Measurements from ENCODE around the gene R3HDM2.

R3HDM2 gene

DNA sequence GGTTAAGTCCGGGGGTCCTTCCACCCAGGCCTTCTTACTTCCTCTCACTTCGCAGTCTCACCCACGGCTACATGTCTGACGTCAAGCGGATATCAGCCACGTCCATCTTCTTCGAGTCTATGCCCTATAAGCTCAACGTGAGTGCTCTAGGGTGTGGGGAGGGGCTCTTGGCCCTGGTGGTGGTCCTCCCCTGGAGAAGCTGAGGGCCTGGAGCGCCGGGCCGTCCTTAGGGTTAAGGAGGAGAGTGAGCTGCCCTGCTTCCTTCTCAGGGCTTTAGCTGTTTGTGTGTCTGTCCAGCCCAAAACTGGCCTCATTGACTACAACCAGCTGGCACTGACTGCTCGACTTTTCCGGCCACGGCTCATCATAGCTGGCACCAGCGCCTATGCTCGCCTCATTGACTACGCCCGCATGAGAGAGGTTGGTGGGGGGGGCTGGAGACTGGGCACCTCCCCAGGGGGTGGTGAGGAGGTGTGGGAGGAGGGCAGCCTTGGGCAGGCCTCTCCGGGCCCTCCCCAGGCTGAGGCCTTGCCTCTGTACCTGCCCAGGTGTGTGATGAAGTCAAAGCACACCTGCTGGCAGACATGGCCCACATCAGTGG is 198.6 kb downstream of the R3HDM2 start:
- Histone ChIP-seq H3K9ac (ENCODE audit: low read depth in 1 of 2, low read length in 2 of 2) (no peak overlapping the region), H3K4me1 (ENCODE audit: control insufficient read depth in 1 of 2, insufficient read depth in 2 of 2, low read length in 2 of 2) (peaks cover 21 to 22% of the 10 kb centered on the region in 2 donors), H3K36me3 (ENCODE audit: control insufficient read depth in 1 of 2, insufficient read depth in 2 of 2, low read length in 2 of 2) (peaks cover 20 to 32% of the 10 kb centered on the region in 2 donors), H3K27me3 (ENCODE audit: control insufficient read depth in 1 of 2, insufficient read depth in 2 of 2, low read length in 2 of 2) (peaks cover 13 to 25% of the 10 kb centered on the region in 2 donors), H3K9me3 (ENCODE audit: control insufficient read depth in 1 of 2, low read length in 2 of 2) (no peaks in the 10 kb centered on the region), H3K27ac (ENCODE audit: low read depth, low read length) (no peak overlapping the region), H3K4me3 (ENCODE audit: low read depth in 1 of 2, low read length in 2 of 2) (no peak overlapping the region)

DNA sequence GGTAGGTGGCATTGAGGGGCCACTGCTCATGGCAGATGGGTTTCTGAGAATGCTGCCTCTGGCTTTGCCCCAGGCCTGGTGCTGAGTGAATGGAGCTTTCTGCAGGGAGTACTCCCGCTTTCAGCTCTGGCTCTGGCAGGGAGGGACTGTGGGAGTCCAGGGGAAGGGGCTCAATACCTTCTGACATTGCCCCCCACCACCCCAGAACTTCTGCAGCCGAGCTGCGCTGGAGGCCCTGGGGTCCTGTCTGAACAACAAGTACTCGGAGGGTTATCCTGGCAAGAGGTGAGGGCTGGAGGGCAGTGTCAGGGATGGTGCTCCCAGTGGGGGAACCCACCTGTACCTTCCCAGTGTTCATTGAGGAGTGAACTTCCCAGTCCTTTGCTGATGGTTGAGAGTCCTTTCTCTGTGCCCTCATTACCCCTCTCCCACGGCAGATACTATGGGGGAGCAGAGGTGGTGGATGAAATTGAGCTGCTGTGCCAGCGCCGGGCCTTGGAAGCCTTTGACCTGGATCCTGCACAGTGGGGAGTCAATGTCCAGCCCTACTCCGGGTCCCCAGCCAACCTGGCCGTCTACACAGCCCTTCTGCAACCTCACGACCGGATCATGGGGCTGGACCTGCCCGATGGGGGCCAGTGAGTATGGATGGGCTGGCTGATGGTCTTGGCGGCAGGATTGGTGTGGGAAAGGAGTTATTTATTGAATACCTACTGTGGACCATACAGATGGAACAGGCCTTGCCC is 199.4 kb downstream of the R3HDM2 start:
- no peak overlapping the region for H3K27ac ChIP-seq (ENCODE audit: low read depth, low read length)
- no peaks in the 10 kb centered on the region for H3K9me3 ChIP-seq (ENCODE audit: control insufficient read depth in 1 of 2, low read length in 2 of 2)
- H3K36me3 ChIP-seq (ENCODE audit: control insufficient read depth in 1 of 2, insufficient read depth in 2 of 2, low read length in 2 of 2): peaks cover 20 to 32% of the 10 kb centered on the region in 2 donors
- H3K27me3 ChIP-seq (ENCODE audit: control insufficient read depth in 1 of 2, insufficient read depth in 2 of 2, low read length in 2 of 2): peaks cover 8 to 25% of the 10 kb centered on the region in 2 donors
- peak overlapping the region in 1 of 2 donors; percentile 77 for H3K9ac ChIP-seq (ENCODE audit: low read depth in 1 of 2, low read length in 2 of 2)
- no peak overlapping the region for H3K4me3 ChIP-seq (ENCODE audit: low read depth in 1 of 2, low read length in 2 of 2)
- H3K4me1 ChIP-seq (ENCODE audit: control insufficient read depth in 1 of 2, insufficient read depth in 2 of 2, low read length in 2 of 2): peaks cover 21 to 26% of the 10 kb centered on the region in 2 donors

DNA sequence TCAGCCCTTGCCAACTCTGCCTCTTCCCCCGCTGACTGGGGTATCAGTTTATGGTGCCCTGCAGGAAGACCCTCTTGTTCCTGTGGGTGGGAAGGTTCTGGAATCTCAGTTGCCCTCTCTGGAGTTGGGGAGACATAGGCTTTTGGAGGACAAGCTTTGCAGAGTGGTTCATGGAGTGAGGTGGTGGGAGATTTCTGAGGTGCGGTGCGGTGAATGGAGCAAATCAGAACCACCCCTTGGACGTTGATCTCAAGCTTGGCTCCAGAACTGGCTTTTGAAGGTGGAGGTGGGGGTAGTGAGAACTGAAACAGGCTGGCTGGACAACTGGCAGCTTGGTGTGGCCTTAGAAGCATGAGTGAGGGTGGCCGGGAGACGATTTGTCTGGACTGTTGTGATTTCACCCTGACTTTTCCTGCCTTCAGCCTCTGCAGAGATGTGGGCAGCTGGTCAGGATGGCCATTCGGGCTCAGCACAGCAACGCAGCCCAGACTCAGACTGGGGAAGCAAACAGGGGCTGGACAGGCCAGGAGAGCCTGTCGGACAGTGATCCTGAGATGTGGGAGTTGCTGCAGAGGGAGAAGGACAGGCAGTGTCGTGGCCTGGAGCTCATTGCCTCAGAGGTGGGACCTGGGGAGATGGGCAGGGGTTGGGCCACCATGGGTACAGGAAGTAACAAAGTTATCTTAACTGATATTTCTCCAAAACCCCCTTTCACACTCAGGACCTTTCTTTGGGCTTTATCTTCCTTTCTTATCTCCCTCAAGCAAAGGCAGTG is 200.3 kb downstream of the R3HDM2 start:
- peaks cover 20 to 32% of the 10 kb centered on the region in 2 donors for H3K36me3 ChIP-seq (ENCODE audit: control insufficient read depth in 1 of 2, insufficient read depth in 2 of 2, low read length in 2 of 2)
- peaks cover 25 to 27% of the 10 kb centered on the region in 2 donors for H3K4me1 ChIP-seq (ENCODE audit: control insufficient read depth in 1 of 2, insufficient read depth in 2 of 2, low read length in 2 of 2)
- H3K9ac ChIP-seq (ENCODE audit: low read depth in 1 of 2, low read length in 2 of 2): peak overlapping the region; percentile 77 to 81
- H3K4me3 ChIP-seq (ENCODE audit: low read depth in 1 of 2, low read length in 2 of 2): peak overlapping the region; percentile 84 to 95
- H3K27ac ChIP-seq (ENCODE audit: low read depth, low read length): no peak overlapping the region
- no peaks in the 10 kb centered on the region for H3K9me3 ChIP-seq (ENCODE audit: control insufficient read depth in 1 of 2, low read length in 2 of 2)
- peaks cover 9 to 24% of the 10 kb centered on the region in 2 donors for H3K27me3 ChIP-seq (ENCODE audit: control insufficient read depth in 1 of 2, insufficient read depth in 2 of 2, low read length in 2 of 2)

DNA sequence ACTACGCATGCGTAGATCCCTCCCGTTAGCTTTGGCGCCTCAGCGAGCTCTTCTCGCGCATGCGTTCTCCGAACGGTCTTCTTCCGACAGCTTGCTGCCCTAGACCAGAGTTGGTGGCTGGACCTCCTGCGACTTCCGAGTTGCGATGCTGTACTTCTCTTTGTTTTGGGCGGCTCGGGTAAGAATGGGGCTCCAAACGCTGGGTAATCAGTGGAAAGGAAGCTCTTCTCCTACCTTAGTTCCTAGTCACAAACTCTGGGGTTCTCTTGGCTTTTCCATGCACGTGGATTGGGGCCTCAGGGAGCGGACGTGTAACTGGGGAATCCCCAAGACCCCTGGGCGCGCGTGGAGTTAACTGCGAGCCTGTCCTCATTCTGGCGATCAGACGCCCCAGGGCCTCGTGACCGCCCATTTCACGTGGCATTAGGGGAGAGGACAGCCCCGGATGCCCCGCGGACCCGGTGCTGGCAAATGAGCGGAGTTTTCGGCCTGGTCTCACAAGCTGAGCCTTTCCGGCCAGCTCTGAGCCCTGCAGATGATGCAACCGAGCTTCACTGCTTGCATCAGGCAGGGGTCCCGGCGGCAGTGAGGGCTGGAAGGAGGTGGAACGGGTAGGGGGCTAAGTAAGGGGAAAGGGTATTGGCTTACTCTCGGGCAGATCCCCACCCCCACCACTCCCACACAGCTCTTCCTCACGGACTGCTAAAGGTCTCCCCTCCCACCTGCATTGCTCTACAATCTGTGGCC is 201.0 kb downstream of the R3HDM2 start, which contains the start of gene SHMT2:
TSS of gene SHMT2 (plus strand) at position 78 of the 747 bp plus-strand sequence. CDS start at position 146, 68 bp downstream.
- H3K27me3 ChIP-seq (ENCODE audit: control insufficient read depth in 1 of 2, insufficient read depth in 2 of 2, low read length in 2 of 2): peaks cover 15 to 28% of the 10 kb centered on the region in 2 donors
- H3K27ac ChIP-seq (ENCODE audit: low read depth, low read length): peak within 1 kb of the TSS; percentile 43
- peaks cover 20 to 32% of the 10 kb centered on the region in 2 donors for H3K36me3 ChIP-seq (ENCODE audit: control insufficient read depth in 1 of 2, insufficient read depth in 2 of 2, low read length in 2 of 2)
- H3K9me3 ChIP-seq (ENCODE audit: control insufficient read depth in 1 of 2, low read length in 2 of 2): no peaks in the 10 kb centered on the region
- H3K4me1 ChIP-seq (ENCODE audit: control insufficient read depth in 1 of 2, insufficient read depth in 2 of 2, low read length in 2 of 2): peaks cover 27 to 28% of the 10 kb centered on the region in 2 donors
- peak within 1 kb of the TSS; percentile 84 to 95 for H3K4me3 ChIP-seq (ENCODE audit: low read depth in 1 of 2, low read length in 2 of 2)
- peak within 1 kb of the TSS; percentile 77 to 81 for H3K9ac ChIP-seq (ENCODE audit: low read depth in 1 of 2, low read length in 2 of 2)

DNA sequence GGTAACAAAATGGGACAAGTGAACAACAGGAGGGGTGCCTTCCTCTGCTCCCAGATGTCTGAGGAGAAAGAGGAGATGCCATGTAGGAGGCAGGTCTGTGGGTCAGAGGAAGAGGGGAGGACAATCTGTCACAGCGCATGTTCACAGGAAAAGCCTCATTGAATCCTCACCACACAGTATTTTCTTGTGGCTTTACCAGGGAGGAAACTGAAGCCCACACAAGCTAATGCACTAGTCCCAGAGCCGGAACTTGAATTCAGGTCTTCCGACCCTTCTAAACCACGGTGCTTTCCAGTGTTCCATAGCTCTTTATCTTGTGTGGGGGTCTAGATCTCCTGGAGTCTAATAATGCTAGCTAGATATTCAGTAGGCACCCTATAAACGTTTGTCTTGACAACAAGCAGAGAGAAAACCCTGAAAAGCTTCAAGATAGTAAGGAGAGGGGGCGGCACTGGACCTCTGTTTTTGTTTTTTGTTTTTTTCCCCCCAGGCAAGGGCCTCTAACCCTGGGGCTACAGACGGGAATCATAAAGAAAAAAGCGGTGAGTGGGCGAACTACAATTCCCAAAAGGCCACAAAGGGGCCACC is 201.7 kb downstream of the R3HDM2 start:
- Histone ChIP-seq H3K27ac (ENCODE audit: low read depth, low read length) (no peak overlapping the region), H3K9me3 (ENCODE audit: control insufficient read depth in 1 of 2, low read length in 2 of 2) (no peaks in the 10 kb centered on the region), H3K9ac (ENCODE audit: low read depth in 1 of 2, low read length in 2 of 2) (peak overlapping the region in 1 of 2 donors; percentile 77), H3K27me3 (ENCODE audit: control insufficient read depth in 1 of 2, insufficient read depth in 2 of 2, low read length in 2 of 2) (peaks cover 22 to 35% of the 10 kb centered on the region in 2 donors), H3K4me3 (ENCODE audit: low read depth in 1 of 2, low read length in 2 of 2) (peak overlapping the region; percentile 84 to 95), H3K36me3 (ENCODE audit: control insufficient read depth in 1 of 2, insufficient read depth in 2 of 2, low read length in 2 of 2) (peaks cover 20 to 27% of the 10 kb centered on the region in 2 donors), H3K4me1 (ENCODE audit: control insufficient read depth in 1 of 2, insufficient read depth in 2 of 2, low read length in 2 of 2) (peaks cover 27 to 28% of the 10 kb centered on the region in 2 donors)

DNA sequence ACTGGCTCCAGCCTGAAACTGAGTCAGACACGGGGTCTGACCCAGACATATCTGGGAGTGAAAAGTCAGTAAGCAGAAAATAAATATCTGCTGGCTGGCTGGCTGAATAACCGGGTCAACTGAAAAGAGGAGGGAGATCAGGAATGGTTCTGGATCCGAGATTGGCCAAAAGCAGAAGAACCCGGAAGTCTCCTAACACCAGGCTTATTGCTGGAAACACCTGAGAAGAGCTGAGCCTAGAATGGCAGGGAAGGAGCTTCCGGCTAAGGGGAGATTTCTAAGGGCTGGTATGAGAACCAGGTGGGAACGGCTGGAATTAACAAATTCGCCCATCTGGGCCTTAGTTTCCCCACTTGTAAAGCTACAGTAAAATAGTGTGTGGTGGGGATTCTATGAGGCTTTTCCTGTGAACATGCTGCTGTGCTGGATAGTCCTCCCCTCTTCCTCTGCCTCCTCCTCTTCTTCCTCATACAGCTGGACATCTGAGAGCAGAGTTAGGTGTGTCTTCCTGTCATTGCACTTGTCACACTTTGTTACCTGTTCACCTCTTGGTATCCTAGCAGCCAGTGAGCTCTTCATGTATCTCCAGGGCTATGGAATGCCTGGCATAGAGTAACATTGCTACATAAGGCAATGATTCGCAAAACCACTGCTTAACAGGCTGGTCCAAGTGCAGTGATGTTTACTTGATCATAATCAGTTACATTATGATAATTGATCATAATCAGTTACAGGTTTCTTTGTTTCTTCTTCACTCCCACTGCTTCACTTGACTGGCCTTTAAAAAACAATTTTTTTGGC is 203.3 kb downstream of the R3HDM2 start:
- peaks cover 9 to 11% of the 10 kb centered on the region in 2 donors for H3K36me3 ChIP-seq (ENCODE audit: control insufficient read depth in 1 of 2, insufficient read depth in 2 of 2, low read length in 2 of 2)
- no peaks in the 10 kb centered on the region for H3K9me3 ChIP-seq (ENCODE audit: control insufficient read depth in 1 of 2, low read length in 2 of 2)
- H3K4me3 ChIP-seq (ENCODE audit: low read depth in 1 of 2, low read length in 2 of 2): peak overlapping the region in 1 of 2 donors; percentile 25
- no peak overlapping the region for H3K27ac ChIP-seq (ENCODE audit: low read depth, low read length)
- peaks cover 36 to 49% of the 10 kb centered on the region in 2 donors for H3K27me3 ChIP-seq (ENCODE audit: control insufficient read depth in 1 of 2, insufficient read depth in 2 of 2, low read length in 2 of 2)
- no peak overlapping the region for H3K9ac ChIP-seq (ENCODE audit: low read depth in 1 of 2, low read length in 2 of 2)
- peaks cover 27 to 32% of the 10 kb centered on the region in 2 donors for H3K4me1 ChIP-seq (ENCODE audit: control insufficient read depth in 1 of 2, insufficient read depth in 2 of 2, low read length in 2 of 2)

DNA sequence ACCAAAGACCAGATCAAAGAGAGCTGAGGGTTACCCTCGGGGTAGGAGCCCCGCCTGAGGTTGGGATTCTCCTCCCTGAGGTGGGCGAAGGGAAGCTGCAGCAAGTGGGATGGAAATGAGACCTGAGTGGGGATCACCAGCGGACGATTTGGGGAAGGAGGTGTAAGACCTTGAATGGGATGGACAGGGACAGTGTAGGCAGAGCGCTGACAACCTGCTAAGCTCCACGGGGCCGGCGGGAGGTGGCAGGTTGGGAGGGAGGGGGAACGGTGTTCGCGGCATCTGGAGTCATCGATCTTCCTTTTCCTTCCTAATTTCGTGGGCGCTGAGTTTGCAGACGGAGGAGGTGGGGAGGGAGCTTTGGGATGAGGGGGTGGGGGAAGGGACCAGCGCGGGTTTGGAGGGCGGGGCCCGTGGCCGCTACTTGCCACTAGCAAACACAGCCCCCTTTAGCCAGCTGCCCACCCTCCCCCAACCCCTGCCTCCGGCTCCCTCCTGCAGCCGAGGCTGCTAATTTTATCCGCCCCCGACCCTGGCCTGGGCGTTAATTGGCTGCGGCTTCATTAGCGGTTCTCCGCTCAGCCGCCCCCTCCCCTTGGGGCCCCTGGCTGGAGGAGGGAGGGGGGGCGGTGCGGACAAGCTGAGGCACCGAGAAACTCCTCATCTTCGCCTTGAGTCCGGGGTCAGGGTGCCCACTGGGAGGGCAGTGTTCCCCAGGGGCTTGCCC is 204.1 kb downstream of the R3HDM2 start:
- H3K27me3 ChIP-seq (ENCODE audit: control insufficient read depth in 1 of 2, insufficient read depth in 2 of 2, low read length in 2 of 2): peaks cover 42 to 57% of the 10 kb centered on the region in 2 donors
- H3K9me3 ChIP-seq (ENCODE audit: control insufficient read depth in 1 of 2, low read length in 2 of 2): no peaks in the 10 kb centered on the region
- no peak overlapping the region for H3K9ac ChIP-seq (ENCODE audit: low read depth in 1 of 2, low read length in 2 of 2)
- peak overlapping the region in 1 of 2 donors; percentile 25 for H3K4me3 ChIP-seq (ENCODE audit: low read depth in 1 of 2, low read length in 2 of 2)
- no peak overlapping the region for H3K27ac ChIP-seq (ENCODE audit: low read depth, low read length)
- H3K36me3 ChIP-seq (ENCODE audit: control insufficient read depth in 1 of 2, insufficient read depth in 2 of 2, low read length in 2 of 2): peaks cover 3 to 4% of the 10 kb centered on the region in 2 donors
- H3K4me1 ChIP-seq (ENCODE audit: control insufficient read depth in 1 of 2, insufficient read depth in 2 of 2, low read length in 2 of 2): peaks cover 27 to 32% of the 10 kb centered on the region in 2 donors

DNA sequence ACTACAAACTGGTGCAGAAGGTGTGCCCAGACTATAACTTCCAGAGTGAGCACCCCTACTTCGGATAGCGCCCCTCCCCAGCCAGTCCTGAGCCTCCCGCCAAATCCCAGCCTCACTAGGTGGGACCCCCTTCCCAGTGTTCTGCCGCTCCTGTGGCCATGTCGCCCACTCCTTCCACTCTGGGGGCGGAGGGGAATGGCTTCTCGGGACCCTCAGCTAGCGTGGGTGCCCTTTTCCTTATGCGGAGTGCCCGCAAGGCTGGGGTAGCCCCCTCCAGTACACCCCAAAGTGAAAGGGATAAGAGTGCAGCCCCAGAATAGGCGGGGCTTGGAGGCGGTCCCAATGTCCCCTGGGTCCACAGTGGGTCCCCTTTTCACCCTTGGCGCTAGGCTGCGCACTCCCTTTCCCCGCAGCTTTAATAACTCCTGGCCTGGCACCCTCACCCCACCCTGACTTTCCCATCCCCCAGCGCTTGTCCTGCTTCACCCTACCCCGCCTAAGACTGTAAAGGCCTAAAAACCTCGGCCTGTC is 205.1 kb downstream of the R3HDM2 start:
- Histone ChIP-seq H3K9me3 (ENCODE audit: control insufficient read depth in 1 of 2, low read length in 2 of 2) (no peaks in the 10 kb centered on the region), H3K36me3 (ENCODE audit: control insufficient read depth in 1 of 2, insufficient read depth in 2 of 2, low read length in 2 of 2) (no peaks in the 10 kb centered on the region), H3K4me3 (ENCODE audit: low read depth in 1 of 2, low read length in 2 of 2) (no peak overlapping the region), H3K27ac (ENCODE audit: low read depth, low read length) (no peak overlapping the region), H3K9ac (ENCODE audit: low read depth in 1 of 2, low read length in 2 of 2) (no peak overlapping the region), H3K4me1 (ENCODE audit: control insufficient read depth in 1 of 2, insufficient read depth in 2 of 2, low read length in 2 of 2) (peaks cover 23 to 27% of the 10 kb centered on the region in 2 donors), H3K27me3 (ENCODE audit: control insufficient read depth in 1 of 2, insufficient read depth in 2 of 2, low read length in 2 of 2) (peaks cover 52 to 66% of the 10 kb centered on the region in 2 donors)
